IPS DF 6.9 (cell line): Measurements from ENCODE around the gene NDUFC1.

Experiments used
- DNase-seq: peaks from one replicate; pipeline ENCODE4 v3.0.0-alpha.2; 2013; ENCODE audit warnings: low read depth, low spot score
- H3K27ac ChIP-seq: one replicate; pipeline ENCODE4 v1.5.1; 2013; ENCODE audit warnings: low read length, control low read depth
- H3K27me3 ChIP-seq: 2 replicates; pipeline ENCODE4 v1.6.1; 2013; ENCODE audit warnings: mild to moderate bottlenecking, low read length; ENCODE audit not compliant: control insufficient read depth, insufficient read depth
- H3K36me3 ChIP-seq: 2 replicates; pipeline ENCODE4 v1.6.1; 2013; ENCODE audit warnings: low read length; ENCODE audit not compliant: control insufficient read depth, insufficient read depth
- H3K4me1 ChIP-seq: 2 replicates; pipeline ENCODE4 v1.6.1; 2013; ENCODE audit warnings: low read length; ENCODE audit not compliant: control insufficient read depth, insufficient read depth
- H3K4me3 ChIP-seq: 2 replicates; pipeline ENCODE4 v1.5.1; 2013; ENCODE audit warnings: mild to moderate bottlenecking, low read length
- H3K9me3 ChIP-seq: 2 replicates; pipeline ENCODE4 v1.6.1; 2013; ENCODE audit warnings: low read length, inconsistent platforms; ENCODE audit not compliant: control insufficient read depth, insufficient read depth
- WGBS: extraction: QIAGEN DNeasy Blood & Tissue Kit; methylation state at CpG from one replicate; pipeline ENCODE4 v1.1.7; 2013; ENCODE audit warnings: mixed read lengths, missing lambda C conversion rate; ENCODE audit not compliant: insufficient read length, insufficient coverage; 5-methylcytosine and 5-hydroxymethylcytosine counted together

NDUFC1 gene

GRCh38 chr4:139297001-139297410 is 5.3 kb downstream of the NDUFC1 start:
- H3K4me3 ChIP-seq: no peak overlapping the region
- no peak for DNase-seq

GRCh38 chr4:139295942-139296299 is 6.4 kb downstream of the NDUFC1 start:
- no peak overlapping the region for H3K4me3 ChIP-seq
- WGBS: no CpG with 5 or more reads among the region's 6 CpGs
- no peaks in the 10 kb centered on the region for H3K9me3 ChIP-seq
- DNase-seq: no peak
- no peaks in the 10 kb centered on the region for H3K4me1 ChIP-seq
- no peaks in the 10 kb centered on the region for H3K27me3 ChIP-seq
- no peak overlapping the region for H3K27ac ChIP-seq
- no peaks in the 10 kb centered on the region for H3K36me3 ChIP-seq

More at GRCh38 chr4:139297001-139297410, 5.3 kb downstream of the NDUFC1 start:
- Histone ChIP-seq H3K36me3 (no peaks in the 10 kb centered on the region), H3K4me1 (no peaks in the 10 kb centered on the region), H3K27me3 (no peaks in the 10 kb centered on the region), H3K9me3 (no peaks in the 10 kb centered on the region), H3K27ac (no peak overlapping the region)
- WGBS: no CpG with 5 or more reads among the region's 2 CpGs

- H3K27ac ChIP-seq: no peak overlapping the region
- no peaks in the 10 kb centered on the region for H3K36me3 ChIP-seq
- whole genome bisulfite sequencing: no CpG with 5 or more reads among the region's 51 CpGs
- peak overlapping the region; percentile 92 for H3K4me3 ChIP-seq
- H3K9me3 ChIP-seq: no peaks in the 10 kb centered on the region
- no peaks in the 10 kb centered on the region for H3K4me1 ChIP-seq
- DNase-seq: peak; percentile 91
- no peaks in the 10 kb centered on the region for H3K27me3 ChIP-seq
Observed at GRCh38 chr4:139295206-139295941, 6.9 kb downstream of the NDUFC1 start.

GRCh38 chr4:139286186-139286698 is 16.0 kb downstream of the NDUFC1 start:
- H3K27me3 ChIP-seq: no peaks in the 10 kb centered on the region

GRCh38 chr4:139282721-139283075 is 19.6 kb downstream of the NDUFC1 start:
- Histone ChIP-seq H3K4me1 (no peaks in the 10 kb centered on the region), H3K4me3 (no peak overlapping the region), H3K36me3 (no peaks in the 10 kb centered on the region), H3K9me3 (no peaks in the 10 kb centered on the region), H3K27me3 (peaks cover 14% of the 10 kb centered on the region), H3K27ac (no peak overlapping the region)
- no peak for DNase-seq

More at GRCh38 chr4:139286186-139286698, 16.0 kb downstream of the NDUFC1 start:
- Histone ChIP-seq H3K4me3 (no peak overlapping the region), H3K4me1 (no peaks in the 10 kb centered on the region), H3K9me3 (no peaks in the 10 kb centered on the region), H3K27ac (no peak overlapping the region), H3K36me3 (no peaks in the 10 kb centered on the region)
- WGBS: no CpG with 5 or more reads among the region's 7 CpGs
- no peak for DNase-seq

- no peak overlapping the region for H3K4me3 ChIP-seq
- H3K9me3 ChIP-seq: no peaks in the 10 kb centered on the region
- no peaks in the 10 kb centered on the region for H3K4me1 ChIP-seq
- H3K27ac ChIP-seq: no peak overlapping the region
- DNase-seq: no peak
- H3K36me3 ChIP-seq: no peaks in the 10 kb centered on the region
- WGBS: no CpG with 5 or more reads among the region's 7 CpGs
- H3K27me3 ChIP-seq: peaks cover 14% of the 10 kb centered on the region
Observed at GRCh38 chr4:139282065-139282720, 20.1 kb downstream of the NDUFC1 start.

- no CpG with 5 or more reads among the region's 51 CpGs for WGBS
- no peak within 1 kb of the TSS for H3K27ac ChIP-seq
- H3K4me3 ChIP-seq: peak within 1 kb of the TSS; percentile 40; the same call in 1 of the 2 replicates
Observed at GRCh38 chr4:139279760-139280620, 22.3 kb downstream of the NDUFC1 start, which contains the start of gene MGARP. Gene MGARP, minus strand, starts transcription at chr4:139280225. Its CDS starts 67 bp downstream, at chr4:139280158.

GRCh38 chr4:139278912-139279759 is 23.1 kb downstream of the NDUFC1 start:
- H3K4me3 ChIP-seq: peak overlapping the region; percentile 40; the same call in 1 of the 2 replicates
- no CpG with 5 or more reads among the region's 40 CpGs for WGBS
- DNase-seq: no peak

More at GRCh38 chr4:139279760-139280620, 22.3 kb downstream of the NDUFC1 start, which contains the start of gene MGARP:
- no peaks in the 10 kb centered on the region for H3K4me1 ChIP-seq
- DNase-seq: no peak
- H3K27me3 ChIP-seq: peaks cover 14% of the 10 kb centered on the region
- H3K9me3 ChIP-seq: no peaks in the 10 kb centered on the region
- no peaks in the 10 kb centered on the region for H3K36me3 ChIP-seq

GRCh38 chr4:139278485-139278884 is 23.8 kb downstream of the NDUFC1 start:
- no peaks in the 10 kb centered on the region for H3K9me3 ChIP-seq
- H3K27ac ChIP-seq: no peak overlapping the region
- H3K4me3 ChIP-seq: no peak overlapping the region
- WGBS: no CpG with 5 or more reads among the region's 16 CpGs
- DNase-seq: no peak
- no peaks in the 10 kb centered on the region for H3K36me3 ChIP-seq
- peaks cover 14% of the 10 kb centered on the region for H3K27me3 ChIP-seq
- H3K4me1 ChIP-seq: no peaks in the 10 kb centered on the region

More at GRCh38 chr4:139278912-139279759, 23.1 kb downstream of the NDUFC1 start:
- Histone ChIP-seq H3K36me3 (no peaks in the 10 kb centered on the region), H3K27me3 (peaks cover 14% of the 10 kb centered on the region), H3K27ac (no peak overlapping the region), H3K9me3 (no peaks in the 10 kb centered on the region), H3K4me1 (no peaks in the 10 kb centered on the region)
